Naive thymus-derived CD4-positive, alpha-beta T cell (primary cell): ENCODE measurements around the gene TEF. TPM values are rescaled to one million over a fixed set of nuclear protein-coding genes. Genes with fewer than 3 reads are reported as not detected.
A peak's percentile ranks its signal among the peaks of the same experiment; 100 is the strongest.

Experiments
- ATAC-seq: fragments of 150-1000 bp; cut with Tn5 transposase; 2 replicates; pipeline ENCODE4 v1.10.0; 2021; ENCODE audit warnings: mild to moderate bottlenecking, moderate library complexity
- CTCF ChIA-PET: fragments of 350-600 bp; sonication (Branson Sonifier 250); formaldehyde crosslinking; loops from one replicate; lab custom pipeline; 2021; ENCODE audit warnings: antibody characterized with exemption; lab: Charles Lee
- POLR2A ChIA-PET: fragments of 350-600 bp; sonication (Branson Sonifier 250); formaldehyde crosslinking; loops from one replicate; lab custom pipeline; 2021; ENCODE audit warnings: antibody characterized with exemption, inconsistent platforms; lab: Charles Lee
- DNase-seq, 9 donors: peaks; one replicate each; pipeline versions ENCODE4 v3.0.0 to v3.0.0-alpha.2; 2020 to 2022; ENCODE audit warnings: mixed read lengths in 1 of 9
- H3K27ac ChIP-seq: one replicate; pipeline ENCODE4 v1.7.0; 2013; ENCODE audit warnings: mild to moderate bottlenecking, low read depth, low read length, moderate library complexity
- H3K27me3 ChIP-seq, 2 donors: one replicate each; pipeline ENCODE4 v1.7.0; 2013; ENCODE audit warnings: low read length in 2 of 2, mild to moderate bottlenecking in 2 of 2, moderate library complexity in 2 of 2; ENCODE audit not compliant: control insufficient read depth in 2 of 2, insufficient read depth in 2 of 2
- H3K36me3 ChIP-seq, 3 experiments: 1 replicate in 2 of 3; 2 replicates in 1 of 3; pipeline ENCODE4 v1.7.0; 2013; ENCODE audit warnings: low read length in 3 of 3, mild to moderate bottlenecking in 3 of 3, moderate library complexity in 1 of 3; ENCODE audit not compliant: insufficient read depth in 3 of 3, control insufficient read depth in 2 of 3
- H3K4me1 ChIP-seq, 2 donors: one replicate each; pipeline ENCODE4 v1.7.0; 2013; ENCODE audit warnings: low read length in 2 of 2, mild to moderate bottlenecking in 2 of 2, moderate library complexity in 1 of 2; ENCODE audit not compliant: control insufficient read depth in 2 of 2, insufficient read depth in 2 of 2
- H3K4me3 ChIP-seq: 2 replicates; pipeline ENCODE4 v1.7.0; 2013; ENCODE audit warnings: mild to moderate bottlenecking, low read length
- H3K9me3 ChIP-seq, 3 experiments: 1 replicate in 2 of 3; 2 replicates in 1 of 3; pipeline ENCODE4 v1.7.0; 2013; ENCODE audit warnings: low read length in 3 of 3; ENCODE audit not compliant: control insufficient read depth in 2 of 3
- H3K27ac Mint-ChIP-seq, 9 donors: one replicate each; pipeline ENCODE4 v1.8.0; 2020 to 2022; ENCODE audit warnings: mixed read lengths in 9 of 9, mild to moderate bottlenecking in 8 of 9, moderate library complexity in 5 of 9, inconsistent platforms in 2 of 9
- H3K27me3 Mint-ChIP-seq, 5 donors: one replicate each; pipeline ENCODE4 v1.8.0; 2021 to 2022; ENCODE audit warnings: mixed read lengths in 5 of 5, mild to moderate bottlenecking in 1 of 5
- H3K36me3 Mint-ChIP-seq, 5 donors: one replicate each; pipeline ENCODE4 v1.8.0; 2020 to 2022; ENCODE audit warnings: mixed read lengths in 5 of 5, mild to moderate bottlenecking in 3 of 5, inconsistent platforms in 1 of 5
- H3K4me1 Mint-ChIP-seq, 7 donors: one replicate each; pipeline ENCODE4 v1.8.0; 2020 to 2022; ENCODE audit warnings: mixed read lengths in 7 of 7, mild to moderate bottlenecking in 3 of 7, inconsistent platforms in 1 of 7
- H3K4me3 Mint-ChIP-seq, 10 donors: one replicate each; pipeline ENCODE4 v1.8.0; 2020 to 2022; ENCODE audit warnings: mild to moderate bottlenecking in 10 of 10, mixed read lengths in 10 of 10, moderate library complexity in 6 of 10, inconsistent platforms in 2 of 10
- H3K9me3 Mint-ChIP-seq, 11 donors: one replicate each; pipeline ENCODE4 v1.8.0; 2020 to 2022; ENCODE audit warnings: mixed read lengths in 11 of 11, mild to moderate bottlenecking in 4 of 11, inconsistent platforms in 1 of 11, moderate library complexity in 1 of 11
- intact Hi-C, 2 donors: fragments of 100-400 bp; cut with micrococcal nuclease; formaldehyde crosslinking; loops; one replicate each; pipeline ENCODE4 v1.15.1; 2023
- polyA plus RNA-seq, 2 donors: library from polyadenylated mRNA; unstranded; fragments of 300-500 nt; fragmentation: Illumina TruSeq; gene quantifications; one replicate each; pipeline ENCODE4 v1.2.3, GENCODE V29; 2021
- total RNA-seq, 6 experiments: library from RNA in 5 of 6; stranded (reverse) in 5 of 6; gene quantifications; 1 replicate in 5 of 6; 2 replicates in 1 of 6; pipeline ENCODE4 v1.2.3 and lab custom pipeline; 2021 to 2026

Gene TEF
- total and polyA plus RNA-seq, 7 experiments from 2014 or later = 3.5 to 8.4 (median 6.2) TPM

- H3K9me3 ChIP-seq = no peaks in the 10 kb centered on the region
- Mint-ChIP-seq H3K9me3 (no peaks in the 10 kb centered on the region), H3K27ac (peak overlapping the region in 1 of 9 donors; percentile 90), H3K27me3 (no peaks in the 10 kb centered on the region), H3K36me3 (no peaks in the 10 kb centered on the region), H3K4me3 (no peak overlapping the region), H3K4me1 (peaks cover 4 to 11% (median 4%) of the 10 kb centered on the region in 7 donors)
- ATAC-seq (no peak), DNase-seq (peak in 1 of 9 donors; percentile 37)
- H3K4me1 ChIP-seq = peaks cover 0 to 7% of the 10 kb centered on the region in 2 donors
- POLR2A ChIA-PET = no interaction called here
- H3K27ac ChIP-seq = no peak overlapping the region
- CTCF ChIA-PET = interaction anchor here (1.4 to 4.9 kb wide), 3 partner anchors 63 to 193 kb away, joined by 3 to 77 read pairs (median 3); partner anchors contain the start of genes ACO2 and PHF5A
- H3K36me3 ChIP-seq = no peaks in the 10 kb centered on the region
- H3K27me3 ChIP-seq = no peaks in the 10 kb centered on the region
- intact Hi-C loops = loop anchor here in 1 of 2 donors (2.0 kb wide), 1 partner anchor 25 kb away; the partner anchor contains the start of gene TEF
- H3K4me3 ChIP-seq = no peak overlapping the region
Observed at GRCh38 chr22:41405588-41405987, 23.8 kb downstream of the TEF start.

- no peak overlapping the region for H3K4me3 Mint-ChIP-seq
- Histone ChIP-seq H3K4me1 (peaks cover 4 to 7% of the 10 kb centered on the region in 2 donors), H3K27me3 (no peaks in the 10 kb centered on the region), H3K36me3 (no peaks in the 10 kb centered on the region), H3K9me3 (no peaks in the 10 kb centered on the region), H3K27ac (no peak overlapping the region), H3K4me3 (no peak overlapping the region)
- DNase-seq (no peak), ATAC-seq (no peak)
- peak overlapping the region in 2 of 9 donors; percentile 51 to 69 for H3K27ac Mint-ChIP-seq
- no peaks in the 10 kb centered on the region for H3K36me3 Mint-ChIP-seq
- ChIA-PET CTCF (no interaction called here), POLR2A (no interaction called here)
- no peaks in the 10 kb centered on the region for H3K9me3 Mint-ChIP-seq
- intact Hi-C loops = no loop called here
- peaks cover 5 to 12% (median 10%) of the 10 kb centered on the region in 7 donors for H3K4me1 Mint-ChIP-seq
- H3K27me3 Mint-ChIP-seq = no peaks in the 10 kb centered on the region
Observed at GRCh38 chr22:41406410-41406809, 24.7 kb downstream of the TEF start.

GRCh38 chr22:41407433-41407832 is 25.7 kb downstream of the TEF start:
- Mint-ChIP-seq H3K27ac (peak overlapping the region in 3 of 9 donors; percentile 8 to 36 (median 21)), H3K4me3 (no peak overlapping the region), H3K9me3 (no peaks in the 10 kb centered on the region), H3K27me3 (no peaks in the 10 kb centered on the region), H3K4me1 (peaks cover 10 to 21% (median 17%) of the 10 kb centered on the region in 7 donors), H3K36me3 (no peaks in the 10 kb centered on the region)
- DNase-seq (no peak), ATAC-seq (no peak)
- intact Hi-C loops = no loop called here
- Histone ChIP-seq H3K9me3 (no peaks in the 10 kb centered on the region), H3K27me3 (no peaks in the 10 kb centered on the region), H3K4me1 (peaks cover 12 to 14% of the 10 kb centered on the region in 2 donors), H3K4me3 (no peak overlapping the region), H3K27ac (no peak overlapping the region), H3K36me3 (no peaks in the 10 kb centered on the region)
- CTCF ChIA-PET = interaction anchor here (0.6 to 0.7 kb wide), 2 partner anchors 78 to 86 kb away, joined by 3 read pairs; no protein-coding TSS in a partner anchor
- POLR2A ChIA-PET = interaction anchor here (0.6 kb wide), 1 partner anchor 18 kb away, joined by 3 read pairs; no protein-coding TSS in a partner anchor

- Mint-ChIP-seq H3K36me3 (no peaks in the 10 kb centered on the region), H3K4me3 (no peak overlapping the region), H3K27me3 (no peaks in the 10 kb centered on the region), H3K4me1 (peaks cover 13 to 22% (median 18%) of the 10 kb centered on the region in 7 donors), H3K9me3 (no peaks in the 10 kb centered on the region), H3K27ac (no peak overlapping the region)
- Histone ChIP-seq H3K27me3 (no peaks in the 10 kb centered on the region), H3K9me3 (no peaks in the 10 kb centered on the region), H3K4me1 (peaks cover 18 to 19% of the 10 kb centered on the region in 2 donors), H3K4me3 (no peak overlapping the region), H3K36me3 (no peaks in the 10 kb centered on the region), H3K27ac (no peak overlapping the region)
- DNase-seq (no peak), ATAC-seq (no peak)
- ChIA-PET CTCF (no interaction called here), POLR2A (interaction anchor here (0.8 kb wide), 1 partner anchor 60 kb away, joined by 3 read pairs; the partner anchor contains the start of genes ACO2 and PHF5A)
- intact Hi-C loops = no loop called here
Observed at GRCh38 chr22:41408665-41409064, 26.9 kb downstream of the TEF start.

- ChIA-PET POLR2A (interaction anchor here (0.9 to 1.4 kb wide), 3 partner anchors 9 to 180 kb away, joined by 3 read pairs; partner anchors contain the start of gene PMM1), CTCF (interaction anchor here (0.5 to 1.7 kb wide), 3 partner anchors 108 to 295 kb away, joined by 3 to 5 read pairs (median 3); no protein-coding TSS in a partner anchor)
- H3K4me3 Mint-ChIP-seq = peak overlapping the region in 1 of 10 donors; percentile 34
- Histone ChIP-seq H3K4me1 (peaks cover 21 to 25% of the 10 kb centered on the region in 2 donors), H3K27me3 (no peaks in the 10 kb centered on the region), H3K36me3 (peaks cover 0 to 3% (median 0%) of the 10 kb centered on the region in 3 experiments), H3K9me3 (no peaks in the 10 kb centered on the region), H3K4me3 (no peak overlapping the region), H3K27ac (no peak overlapping the region)
- ATAC-seq = no peak
- H3K27ac Mint-ChIP-seq = peak overlapping the region in 6 of 9 donors; percentile 44 to 98 (median 88)
- no peak for DNase-seq
- intact Hi-C loops = no loop called here
- no peaks in the 10 kb centered on the region for H3K9me3 Mint-ChIP-seq
- H3K4me1 Mint-ChIP-seq = peaks cover 18 to 28% (median 22%) of the 10 kb centered on the region in 7 donors
- no peaks in the 10 kb centered on the region for H3K27me3 Mint-ChIP-seq
- peaks cover 0 to 1% (median 0%) of the 10 kb centered on the region in 5 donors for H3K36me3 Mint-ChIP-seq
Observed at GRCh38 chr22:41410311-41410751, 28.6 kb downstream of the TEF start.

- Histone ChIP-seq H3K9me3 (no peaks in the 10 kb centered on the region), H3K4me3 (no peak overlapping the region), H3K4me1 (peaks cover 26 to 30% of the 10 kb centered on the region in 2 donors), H3K27ac (peak overlapping the region; percentile 100), H3K36me3 (peaks cover 0 to 3% (median 0%) of the 10 kb centered on the region in 3 experiments), H3K27me3 (no peaks in the 10 kb centered on the region)
- H3K27me3 Mint-ChIP-seq = no peaks in the 10 kb centered on the region
- H3K4me3 Mint-ChIP-seq = peak overlapping the region in 9 of 10 donors; percentile 5 to 98 (median 30)
- peak overlapping the region; percentile 72 to 99 (median 96) for H3K27ac Mint-ChIP-seq
- no peak for DNase-seq
- POLR2A ChIA-PET = interaction anchor here (0.6 to 1.2 kb wide), 6 partner anchors 31 to 210 kb away, joined by 3 to 4 read pairs (median 3); partner anchors contain the start of genes DESI1 and XRCC6
- CTCF ChIA-PET = interaction anchor here (0.9 to 1.7 kb wide), 2 partner anchors 9 to 30 kb away, joined by 4 to 5 read pairs; partner anchors contain the start of gene TEF
- intact Hi-C loops = no loop called here
- peaks cover 0 to 1% (median 0%) of the 10 kb centered on the region in 5 donors for H3K36me3 Mint-ChIP-seq
- no peak for ATAC-seq
- H3K9me3 Mint-ChIP-seq = no peaks in the 10 kb centered on the region
- H3K4me1 Mint-ChIP-seq = peaks cover 21 to 35% (median 28%) of the 10 kb centered on the region in 7 donors
Observed at GRCh38 chr22:41411021-41411851, 29.5 kb downstream of the TEF start.
